GM12873 (cell line): ENCODE results near the gene INHBB.

Source experiments
- TF ChIP-seq, protein P1 (sequence below): IDR thresholded peaks from 2 replicates; pipeline ENCODE4 v1.5.1; 2012; ENCODE audit warnings: low read depth, mild to moderate bottlenecking, moderate library complexity, low read length, control low read depth; ENCODE audit not compliant: insufficient read depth; ENCODE audit errors: missing control alignments

Gene INHBB

DNA sequence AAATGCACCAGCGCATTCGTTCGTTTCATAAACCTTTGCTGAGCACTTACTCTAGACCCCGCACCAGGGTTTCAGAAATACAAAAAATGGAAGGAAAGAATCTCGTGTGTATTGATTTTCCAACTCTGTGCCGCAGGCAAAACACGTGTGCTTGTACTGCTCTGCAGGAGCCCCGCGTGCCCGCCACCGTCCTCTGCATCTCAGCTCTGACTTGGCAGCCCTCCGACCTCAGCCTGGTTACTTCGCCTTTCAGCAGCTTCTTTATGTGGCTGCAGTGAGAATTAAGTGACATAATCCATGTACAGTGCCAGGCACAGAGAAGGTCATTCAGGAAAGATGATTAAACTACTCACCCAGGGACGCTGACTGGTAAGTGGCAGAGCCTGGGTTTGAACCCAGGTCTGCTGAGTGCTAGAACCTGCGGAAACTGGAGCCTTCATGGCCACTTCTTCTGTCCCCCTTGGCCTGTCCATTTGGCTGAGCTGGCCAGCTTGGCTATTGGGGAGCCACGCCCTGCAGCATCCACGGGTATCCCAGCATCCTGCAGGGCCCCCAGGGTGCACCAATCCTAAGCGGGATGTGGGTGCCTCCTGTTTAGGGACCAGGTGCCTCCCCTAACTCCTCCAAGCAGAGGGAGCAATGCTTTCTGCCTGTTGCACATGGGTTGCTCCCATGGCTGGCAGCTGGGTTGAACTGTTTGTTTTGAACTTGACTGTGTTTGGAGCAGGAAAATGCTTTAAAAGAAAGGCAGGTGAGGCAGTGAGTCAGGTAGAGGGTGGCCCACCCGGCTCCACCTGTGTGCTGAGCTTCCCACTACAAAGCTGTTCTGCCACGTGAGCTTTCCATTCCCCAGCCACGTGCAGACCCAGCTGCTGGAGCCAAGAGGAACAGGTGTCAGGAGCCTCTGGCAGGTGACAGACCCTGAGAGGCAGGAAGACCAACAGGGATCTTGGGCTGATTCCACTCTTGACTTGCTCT is 34.3 kb downstream of the INHBB start:
- TF ChIP-seq, protein P1, sequence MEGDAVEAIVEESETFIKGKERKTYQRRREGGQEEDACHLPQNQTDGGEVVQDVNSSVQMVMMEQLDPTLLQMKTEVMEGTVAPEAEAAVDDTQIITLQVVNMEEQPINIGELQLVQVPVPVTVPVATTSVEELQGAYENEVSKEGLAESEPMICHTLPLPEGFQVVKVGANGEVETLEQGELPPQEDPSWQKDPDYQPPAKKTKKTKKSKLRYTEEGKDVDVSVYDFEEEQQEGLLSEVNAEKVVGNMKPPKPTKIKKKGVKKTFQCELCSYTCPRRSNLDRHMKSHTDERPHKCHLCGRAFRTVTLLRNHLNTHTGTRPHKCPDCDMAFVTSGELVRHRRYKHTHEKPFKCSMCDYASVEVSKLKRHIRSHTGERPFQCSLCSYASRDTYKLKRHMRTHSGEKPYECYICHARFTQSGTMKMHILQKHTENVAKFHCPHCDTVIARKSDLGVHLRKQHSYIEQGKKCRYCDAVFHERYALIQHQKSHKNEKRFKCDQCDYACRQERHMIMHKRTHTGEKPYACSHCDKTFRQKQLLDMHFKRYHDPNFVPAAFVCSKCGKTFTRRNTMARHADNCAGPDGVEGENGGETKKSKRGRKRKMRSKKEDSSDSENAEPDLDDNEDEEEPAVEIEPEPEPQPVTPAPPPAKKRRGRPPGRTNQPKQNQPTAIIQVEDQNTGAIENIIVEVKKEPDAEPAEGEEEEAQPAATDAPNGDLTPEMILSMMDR: no peak

DNA sequence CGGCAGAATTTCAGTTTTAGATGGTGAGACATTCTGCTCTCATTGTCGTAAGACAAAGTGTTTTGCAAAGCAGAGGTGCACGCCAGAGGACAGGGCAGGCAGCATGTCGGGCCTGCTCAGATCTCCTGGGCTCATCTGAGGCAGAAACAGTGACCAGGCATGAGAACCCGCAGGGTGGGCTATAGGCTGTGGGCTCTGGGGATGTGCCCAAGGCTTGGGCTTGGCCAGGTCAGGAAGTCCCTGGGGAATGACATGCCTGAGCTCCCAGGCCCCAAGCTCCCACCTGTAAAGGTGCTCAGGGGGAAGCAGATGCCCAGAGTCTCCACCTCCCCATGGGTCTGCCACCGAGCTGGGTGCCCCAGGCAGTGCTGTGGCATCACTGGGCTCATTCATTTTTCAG is 35.3 kb downstream of the INHBB start:
- TF ChIP-seq, protein P1: no peak

DNA sequence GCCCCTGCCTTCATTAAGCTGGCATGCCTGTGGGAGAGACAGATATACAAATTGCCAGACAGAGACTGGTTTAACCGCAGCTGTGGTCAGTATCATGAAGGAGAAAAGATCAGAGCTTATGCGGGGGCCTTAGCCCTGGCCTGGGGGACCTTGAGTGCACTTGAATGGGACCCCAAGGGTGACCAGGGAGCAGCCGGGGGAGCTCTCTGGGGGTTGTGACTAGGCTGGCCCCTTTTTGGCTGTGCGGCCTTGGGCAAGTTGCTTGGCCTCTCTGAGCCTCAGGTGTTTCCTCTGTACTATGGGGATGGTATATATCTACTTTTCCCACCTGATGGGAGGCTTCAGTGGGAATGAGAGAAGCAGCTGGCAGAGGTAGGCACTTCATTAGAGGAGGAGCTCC is 35.7 kb downstream of the INHBB start:
- TF ChIP-seq, protein P1: no peak

DNA sequence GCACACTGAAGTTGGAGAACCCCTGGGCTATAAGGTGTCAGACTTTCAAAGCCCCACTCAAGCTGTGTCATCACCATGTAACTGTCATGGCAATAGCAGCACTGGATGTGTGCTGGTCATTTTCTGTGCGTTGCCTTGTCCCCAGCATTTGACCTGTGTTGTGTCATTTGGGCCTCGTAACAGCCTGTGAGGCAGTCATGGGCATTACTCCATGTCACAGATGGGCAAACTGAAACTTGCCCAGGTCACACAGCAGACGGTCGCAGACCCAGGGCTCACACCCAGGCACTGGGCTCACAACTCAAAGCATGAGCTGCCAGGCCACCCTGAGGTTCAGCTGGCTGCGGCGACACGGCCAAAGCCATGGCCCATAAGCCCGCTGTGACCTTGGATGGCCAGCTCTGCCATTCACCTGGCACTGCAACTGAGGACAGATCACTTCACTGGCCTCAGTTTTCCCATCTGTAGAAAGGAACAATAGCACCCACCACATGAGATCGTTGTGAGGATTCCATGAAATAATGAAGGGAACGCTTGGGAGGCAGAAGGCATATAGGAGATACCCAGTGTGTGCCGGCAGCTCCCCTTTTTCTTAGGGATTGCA is 36.7 kb downstream of the INHBB start:
- TF ChIP-seq, protein P1: no peak

DNA sequence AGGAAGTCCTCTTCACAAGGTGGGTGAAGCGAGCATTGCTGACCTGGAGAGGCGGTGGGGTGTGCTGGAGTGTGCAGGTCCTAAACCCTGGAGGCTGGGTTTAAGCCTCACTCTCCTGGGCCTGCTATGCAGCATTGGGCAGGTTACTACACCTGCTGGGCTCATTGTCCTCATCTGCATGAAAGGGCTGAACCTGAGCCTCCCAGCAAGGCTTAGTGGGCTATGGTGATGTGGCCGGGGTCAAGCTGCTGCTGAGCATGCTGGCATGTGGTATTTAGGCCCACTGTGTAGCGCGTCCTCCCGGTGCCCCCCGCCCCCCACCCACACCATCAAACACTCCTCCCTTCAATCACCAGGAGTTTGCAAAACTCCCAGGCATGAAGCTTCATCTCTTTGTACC is 37.3 kb downstream of the INHBB start:
- TF ChIP-seq, protein P1: no peak

DNA sequence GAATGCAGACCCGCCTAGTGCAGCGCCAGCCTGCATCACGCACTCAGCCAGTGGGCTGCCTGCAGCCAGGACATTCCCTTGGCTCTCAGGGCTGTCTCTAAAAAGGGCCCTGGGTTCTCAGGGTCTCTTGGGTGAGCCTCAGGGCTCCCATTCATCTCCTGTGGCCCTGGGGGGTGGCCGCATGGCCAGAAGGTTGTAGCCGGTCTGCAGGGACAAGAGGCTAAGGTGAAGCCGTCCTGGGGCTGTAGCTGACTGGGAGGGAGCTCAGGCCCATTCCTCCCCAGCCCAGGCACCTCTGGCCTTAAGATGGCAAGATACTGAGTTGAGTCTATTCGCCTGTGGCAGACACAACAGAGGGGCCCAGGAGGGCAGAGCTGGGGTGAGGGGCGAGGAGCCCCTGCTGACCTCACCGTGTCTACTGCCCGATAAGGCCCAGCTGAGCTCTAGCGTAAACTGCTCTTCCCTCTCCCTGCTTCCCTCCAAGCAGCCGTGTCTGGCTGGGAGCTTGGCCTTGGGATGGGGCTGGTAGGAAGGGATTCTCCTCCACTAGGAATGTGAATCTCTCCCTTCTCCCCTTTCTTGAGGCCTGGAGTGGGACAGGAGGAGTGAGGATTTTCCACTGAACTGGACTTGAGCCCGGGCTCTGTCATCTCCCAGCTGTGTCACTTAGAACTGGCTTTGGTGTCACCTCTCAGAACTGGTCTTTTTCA is 37.9 kb downstream of the INHBB start:
- TF ChIP-seq, protein P1: no peak

DNA sequence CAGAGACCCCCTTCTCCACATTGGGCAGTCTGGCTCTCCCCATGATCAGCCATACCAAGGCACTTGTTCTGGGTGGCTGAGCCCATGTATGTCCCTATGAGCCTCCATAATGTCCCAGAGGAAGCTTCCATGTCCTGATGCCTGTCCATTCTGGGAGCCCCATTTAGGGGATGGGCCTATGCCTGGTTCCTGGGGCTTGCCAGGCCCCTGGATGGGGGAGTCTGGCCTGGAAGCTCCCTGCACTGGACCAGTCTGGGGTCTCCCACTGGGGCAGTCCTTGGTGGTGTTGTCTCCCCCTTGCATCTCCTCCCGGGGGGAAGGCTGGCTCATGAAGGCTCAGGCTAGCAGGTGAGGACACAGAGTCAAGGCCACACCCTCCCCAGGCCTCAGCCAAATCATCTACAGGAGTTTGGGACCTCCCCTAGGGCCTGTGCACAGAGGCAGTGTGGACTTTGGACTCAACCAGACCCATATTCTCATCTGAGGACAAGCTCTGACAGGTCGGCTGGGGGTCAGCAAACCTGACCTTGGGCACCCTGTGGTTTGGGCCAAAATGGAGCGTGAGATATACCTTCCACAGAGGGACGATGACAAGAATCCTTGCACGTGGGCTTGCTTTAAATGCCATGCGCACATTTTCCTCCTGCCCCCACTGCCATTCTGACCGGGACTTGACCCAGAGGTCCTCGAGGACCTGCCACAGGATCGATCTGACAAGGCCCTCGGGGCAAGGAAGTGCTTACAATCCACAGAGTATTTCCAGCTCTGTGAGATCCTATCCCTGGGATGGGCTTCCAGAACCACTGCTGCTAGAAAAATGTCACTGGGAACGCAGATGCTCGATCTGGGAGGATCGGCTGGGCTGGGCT is 38.8 kb downstream of the INHBB start:
- TF ChIP-seq, protein P1: no peak
